DMS 273 (cell line): ENCODE results near the gene TEC.
A peak's percentile ranks its signal among the peaks of the same experiment; 100 is the strongest.
"Not testable (repeated sequence)": the region's sequence is repeated elsewhere in the genome, so short reads cannot be mapped to it uniquely, and the experiment has no call there.

Experiments
- DNase-seq: peaks from one replicate; lab custom pipeline; 2025; ENCODE audit not compliant: unreplicated experiment; lab: John Stamatoyannopoulos, UW

TEC gene

DNA sequence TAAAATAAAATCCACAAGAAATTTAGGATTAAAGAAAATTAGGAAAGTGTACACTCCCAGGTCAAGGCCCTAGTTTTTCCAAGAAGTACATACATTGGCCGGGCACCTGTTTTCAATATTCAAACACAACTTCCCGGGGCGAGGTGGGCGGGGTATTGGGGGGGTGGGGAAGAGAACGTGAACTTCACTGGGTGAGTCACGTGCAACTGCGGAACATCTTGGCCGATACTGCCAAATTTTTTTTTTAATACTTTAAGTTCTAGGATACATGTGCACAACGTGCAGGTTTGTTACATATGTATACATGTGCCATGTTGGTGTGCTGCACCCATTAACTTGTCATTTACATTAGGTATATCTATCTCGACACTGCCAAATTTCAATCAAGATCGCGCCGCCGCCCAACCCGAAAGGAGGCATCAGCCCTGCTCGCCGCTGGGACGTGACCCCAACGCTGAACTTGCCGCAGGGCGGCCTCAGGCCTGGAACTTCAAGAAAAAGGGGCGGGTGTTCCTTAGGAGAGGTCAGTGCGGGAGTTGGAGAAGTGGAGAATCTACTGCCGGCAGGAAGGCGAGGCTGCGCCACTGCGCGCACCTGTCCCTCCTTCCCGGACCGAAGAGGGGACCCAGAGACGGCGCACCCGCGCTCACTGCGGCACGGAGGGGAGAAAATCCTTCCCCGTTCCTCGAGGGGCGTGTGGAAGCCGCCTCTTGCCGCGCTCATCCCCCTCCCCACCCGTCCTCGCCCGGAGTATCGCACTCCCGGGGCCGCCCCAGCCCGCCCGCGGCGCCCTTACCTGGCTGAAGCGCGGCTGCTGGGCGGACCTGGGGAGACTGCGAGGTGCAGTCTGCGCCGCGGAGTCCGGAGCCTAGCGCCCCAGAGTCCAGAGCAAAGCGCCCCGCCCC, at the start of gene TEC:
TEC (minus strand) TSS at position 883 of the 905 bp plus-strand sequence. CDS start 41,224 bp downstream, outside the sequence.
- peak; percentile 67 for DNase-seq

- peak; percentile 61 for DNase-seq
Measured at GRCh38 chr4:48315728-48316630, 46.3 kb upstream of the TEC start.

DNA sequence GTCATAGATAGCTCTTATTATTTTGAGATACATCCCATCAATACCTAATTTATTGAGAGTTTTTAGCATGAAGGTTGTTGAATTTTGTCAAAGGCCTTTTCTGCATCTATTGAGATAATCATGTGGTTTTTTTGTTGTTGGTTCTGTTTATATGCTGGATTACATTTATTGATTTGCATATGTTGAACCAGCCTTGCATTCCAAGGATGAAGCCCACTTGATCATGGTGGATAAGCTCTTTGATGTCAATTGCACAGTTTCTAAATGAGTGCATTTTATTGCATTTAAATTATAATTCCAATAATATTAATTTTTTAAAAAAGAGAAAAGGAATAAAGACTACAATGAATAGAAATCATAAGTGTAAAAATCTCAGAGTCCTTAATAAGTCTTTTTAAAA, 45.1 kb upstream of the TEC start:
- not testable (repeated sequence) for DNase-seq

DNA sequence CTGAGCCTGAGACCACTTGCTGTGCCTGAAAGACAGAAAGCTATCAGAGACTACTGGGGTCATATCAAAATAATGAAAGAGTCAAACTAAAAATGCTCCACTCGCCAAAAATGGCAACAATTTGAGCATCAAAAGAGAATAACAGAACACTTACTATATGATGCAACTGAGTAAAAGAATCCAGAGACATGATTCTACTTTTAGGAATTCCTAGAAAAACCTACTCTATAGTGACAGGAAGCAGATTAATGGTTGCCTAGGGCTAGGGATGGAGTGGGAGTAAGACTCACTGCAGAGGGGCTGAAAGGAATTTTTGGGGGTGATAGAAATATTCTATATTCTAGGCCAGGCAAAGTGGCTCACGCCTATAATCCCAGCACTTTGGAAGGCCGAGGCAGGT, 42.3 kb upstream of the TEC start:
- DNase-seq, result no peak

DNA sequence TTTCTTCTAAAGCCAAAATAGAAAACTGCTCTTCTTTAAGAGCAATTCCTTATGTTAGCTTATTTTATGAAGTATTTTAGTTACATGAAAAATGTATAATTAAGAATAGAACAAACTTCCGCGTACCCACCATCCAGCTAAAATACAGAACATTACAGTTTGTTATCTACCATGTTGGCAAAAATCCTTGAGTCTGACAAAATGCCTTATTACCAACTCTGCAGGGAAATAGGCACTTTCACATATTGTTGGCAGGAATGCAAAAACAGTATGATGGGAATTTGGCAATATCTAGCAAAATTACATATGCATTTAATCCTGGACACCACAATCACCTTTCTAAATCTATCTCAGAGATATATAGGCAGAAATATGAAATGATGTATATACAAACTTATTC, 39.3 kb upstream of the TEC start:
- DNase-seq, result no peak

GRCh38 chr4:48307528-48307927, 37.9 kb upstream of the TEC start:
- DNase-seq, result no peak

DNA sequence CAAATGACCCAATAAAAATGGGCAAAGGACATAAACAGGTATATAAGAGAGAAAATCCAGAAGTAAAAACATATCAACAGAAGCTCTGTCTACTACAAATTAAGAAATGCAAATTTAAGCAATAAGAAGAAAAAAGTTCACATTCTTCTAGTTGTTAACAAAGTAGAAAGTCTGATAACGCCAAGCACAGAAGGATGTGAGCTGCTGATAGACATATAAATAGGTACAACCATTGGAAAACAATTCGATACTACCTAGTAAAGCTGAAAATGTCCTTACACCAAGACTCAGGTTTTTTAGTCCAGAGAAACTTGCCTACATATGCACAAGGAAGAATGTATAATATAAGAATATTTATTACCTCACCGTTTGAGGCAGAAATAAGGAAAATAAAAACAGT, 35.9 kb upstream of the TEC start:
- no peak for DNase-seq

DNA sequence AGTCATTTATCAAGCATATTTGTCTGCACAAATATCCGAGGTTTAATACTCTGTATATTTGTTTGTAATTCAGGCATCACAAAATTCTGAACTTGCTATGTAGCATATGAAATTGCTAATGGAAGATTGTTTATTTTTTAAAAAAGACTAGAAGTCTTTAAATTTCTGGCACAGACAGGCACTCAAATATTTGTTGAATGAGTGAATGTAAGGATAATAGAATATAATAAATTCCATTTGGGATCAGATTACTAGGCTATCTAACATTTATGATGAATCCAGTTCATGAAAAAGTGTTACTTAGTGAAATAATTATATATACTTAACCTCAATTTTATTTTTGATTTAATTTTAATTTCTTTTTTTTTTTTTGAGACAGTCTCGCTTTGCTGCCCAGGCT, 30.4 kb upstream of the TEC start:
- DNase-seq, result no peak

DNA sequence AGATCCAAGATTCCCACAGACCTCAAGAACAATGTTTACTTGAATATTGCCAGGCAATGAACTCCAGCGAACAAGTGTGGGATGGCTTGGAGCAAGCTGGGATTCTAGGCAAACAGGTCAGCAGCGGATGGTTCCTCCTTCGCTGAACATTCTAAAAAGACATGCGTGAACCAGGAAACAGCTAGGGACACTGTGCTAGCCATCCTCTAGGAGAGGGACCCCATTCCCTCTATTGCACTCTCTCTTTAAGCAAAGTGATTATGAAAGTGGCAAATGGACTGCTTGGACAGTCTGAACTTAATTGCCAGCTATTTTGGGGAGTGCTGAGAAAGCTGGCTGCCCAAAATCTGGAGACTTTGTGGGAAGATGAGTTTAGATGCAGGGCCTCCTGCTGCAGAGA, 29.9 kb upstream of the TEC start:
- no peak for DNase-seq

- DNase-seq, result no peak
Measured at GRCh38 chr4:48297256-48297846, 27.7 kb upstream of the TEC start.

- DNase-seq, result no peak
Measured at GRCh38 chr4:48296365-48296764, 26.7 kb upstream of the TEC start.

DNA sequence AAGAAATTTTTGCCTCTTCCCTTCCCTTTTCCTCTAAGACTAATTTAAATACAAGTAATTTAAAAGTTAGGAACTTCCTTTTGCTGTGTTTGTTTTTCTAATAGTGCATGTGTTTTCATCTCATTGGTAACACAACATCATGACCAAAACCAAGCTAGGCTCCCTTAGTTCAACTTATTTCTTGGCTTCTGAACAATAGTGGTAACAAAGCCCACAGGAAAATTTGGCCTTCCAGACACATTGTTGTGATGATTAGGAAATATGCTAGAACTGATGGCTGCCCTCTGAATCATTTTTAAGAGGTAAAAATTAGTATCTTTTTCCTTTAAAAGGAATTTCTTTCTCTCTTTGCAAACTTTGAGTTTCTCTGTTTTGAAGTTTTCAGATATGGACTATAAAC, 25.5 kb upstream of the TEC start:
- no peak for DNase-seq

GRCh38 chr4:48292218-48292790, 22.7 kb upstream of the TEC start:
- DNase-seq, result not testable (repeated sequence)

DNA sequence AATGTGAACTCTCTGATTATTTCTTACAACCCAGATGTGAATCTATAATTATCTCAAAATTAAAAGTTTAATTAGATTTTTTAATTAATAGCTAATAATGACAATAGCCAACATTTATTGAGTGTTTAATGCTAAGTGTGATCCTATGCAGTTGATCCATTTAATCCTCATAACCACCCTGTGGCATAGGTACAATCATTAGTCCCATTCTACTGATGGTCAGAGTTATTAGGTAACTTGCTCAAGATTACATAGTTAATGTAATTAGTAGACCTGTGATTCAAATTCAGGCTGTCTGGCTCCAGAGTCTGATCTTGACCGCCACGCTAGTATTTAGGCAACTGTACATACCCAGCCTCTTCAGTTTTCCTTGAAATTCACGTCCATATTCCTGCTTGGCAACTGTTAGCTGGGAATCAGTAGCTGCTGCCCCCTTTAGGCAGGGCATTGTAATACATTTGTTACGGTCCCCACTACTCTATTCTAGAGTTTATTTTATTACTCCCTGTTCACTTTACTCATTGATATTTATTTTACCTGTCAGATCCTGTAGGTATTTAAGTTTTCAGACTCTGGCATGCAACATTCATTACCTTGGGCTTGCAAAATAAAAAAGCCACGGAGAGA, 20.6 kb upstream of the TEC start:
- peak; percentile 44 for DNase-seq

DNA sequence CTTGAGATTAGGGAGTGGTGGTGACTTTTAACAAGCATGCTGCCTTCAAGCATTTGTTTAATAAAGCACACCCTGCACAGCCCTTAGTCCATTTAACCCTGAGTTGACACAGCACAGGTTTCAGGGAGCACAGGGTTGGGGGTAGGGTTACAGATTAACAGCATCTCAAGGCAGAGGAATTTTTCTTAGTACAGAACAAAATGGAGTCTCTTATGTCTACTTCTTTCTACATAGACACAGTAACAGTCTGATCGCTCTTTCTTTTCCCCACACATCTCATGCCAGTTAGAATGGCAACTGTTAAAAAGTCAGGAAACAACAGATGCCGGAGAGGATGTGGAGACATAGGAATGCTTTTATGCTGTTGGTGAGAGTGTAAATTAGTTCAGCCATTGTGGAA, 16.4 kb upstream of the TEC start:
- not testable (repeated sequence) for DNase-seq

DNA sequence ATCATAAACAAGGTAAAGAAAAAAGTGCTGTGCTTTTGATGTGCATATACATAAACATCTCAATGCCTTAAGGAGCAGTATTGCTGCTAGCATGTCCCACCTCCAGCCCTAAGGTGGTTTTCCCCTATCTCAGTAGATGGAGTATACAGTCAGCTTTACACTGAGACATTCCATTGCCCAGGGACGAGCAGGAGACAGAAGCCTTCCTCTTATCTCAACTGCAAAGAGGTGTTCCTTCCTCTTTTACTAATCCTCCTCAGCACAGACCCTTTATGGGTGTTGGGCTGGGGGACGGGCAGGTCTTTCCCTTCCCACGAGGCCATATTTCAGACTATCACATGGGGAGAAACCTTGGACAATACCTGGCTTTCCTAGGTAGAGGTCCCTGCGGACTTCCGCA, 16.0 kb upstream of the TEC start:
- not testable (repeated sequence) for DNase-seq

- DNase-seq, result no peak
Measured at GRCh38 chr4:48275686-48276085, 6.0 kb upstream of the TEC start.

DNA sequence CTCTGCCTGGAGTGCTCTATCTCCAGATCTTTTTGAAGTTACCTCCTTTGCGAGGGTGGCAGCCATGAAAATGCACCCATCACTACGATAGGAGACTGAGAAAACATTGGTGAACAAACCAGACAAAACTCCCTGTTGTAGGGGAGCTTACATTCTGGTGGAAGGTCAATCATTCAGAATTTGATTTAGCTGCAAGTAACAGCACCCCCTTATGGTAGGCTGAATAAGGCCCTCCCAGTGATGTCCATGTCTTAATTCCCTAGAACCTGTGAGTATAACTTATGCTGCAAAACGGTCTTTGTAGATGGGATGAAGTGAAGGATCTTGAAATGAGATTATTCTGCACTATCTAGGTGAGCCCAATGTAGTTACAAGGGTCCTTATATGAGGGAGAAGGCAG, 5.6 kb upstream of the TEC start:
- DNase-seq, result peak; percentile 26

DNA sequence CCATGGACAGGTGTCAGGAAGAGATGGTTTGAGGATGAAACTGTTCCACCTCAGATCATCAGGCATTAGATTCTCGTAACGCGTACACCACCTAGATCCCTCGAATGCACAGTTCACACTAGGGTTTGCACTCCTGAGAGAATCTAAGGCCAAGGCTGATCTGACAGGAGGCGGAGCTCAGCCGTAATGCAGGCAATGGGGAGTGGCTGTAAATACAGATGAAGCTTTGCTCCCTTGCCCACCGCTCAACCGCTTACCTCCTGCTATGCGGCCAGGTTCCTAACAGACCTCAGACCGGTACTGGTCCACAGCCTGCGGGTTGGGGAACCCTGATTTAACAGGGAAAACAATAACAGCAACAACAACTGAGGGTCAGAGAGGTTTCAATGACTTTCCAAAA, 2.0 kb upstream of the TEC start:
- DNase-seq, result no peak

DNA sequence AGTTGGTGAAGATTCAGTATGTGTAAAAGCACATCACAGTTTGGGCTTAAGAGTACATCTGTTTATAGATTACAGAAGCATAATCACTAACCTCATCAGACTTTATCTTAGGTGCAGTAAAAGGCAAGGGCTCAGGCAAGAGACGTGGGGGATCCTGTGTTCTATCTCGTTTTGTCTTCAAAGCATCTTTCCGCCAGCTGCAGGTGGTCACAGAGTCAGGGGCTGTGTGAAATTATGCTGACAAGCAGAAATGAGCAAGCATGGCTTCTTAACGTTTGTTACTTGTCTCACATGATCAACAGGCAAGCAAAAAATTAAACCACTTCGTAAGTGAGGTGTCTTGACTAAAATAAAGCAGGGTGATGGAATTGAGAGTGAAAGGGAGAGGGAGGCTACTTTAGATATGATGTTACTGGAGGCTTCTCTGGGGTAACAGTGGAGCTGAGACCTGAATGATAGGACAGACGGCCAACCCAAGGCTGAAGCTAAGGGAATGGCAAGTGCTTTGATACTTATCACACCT, 1.4 kb upstream of the TEC start:
- no peak for DNase-seq

DNA sequence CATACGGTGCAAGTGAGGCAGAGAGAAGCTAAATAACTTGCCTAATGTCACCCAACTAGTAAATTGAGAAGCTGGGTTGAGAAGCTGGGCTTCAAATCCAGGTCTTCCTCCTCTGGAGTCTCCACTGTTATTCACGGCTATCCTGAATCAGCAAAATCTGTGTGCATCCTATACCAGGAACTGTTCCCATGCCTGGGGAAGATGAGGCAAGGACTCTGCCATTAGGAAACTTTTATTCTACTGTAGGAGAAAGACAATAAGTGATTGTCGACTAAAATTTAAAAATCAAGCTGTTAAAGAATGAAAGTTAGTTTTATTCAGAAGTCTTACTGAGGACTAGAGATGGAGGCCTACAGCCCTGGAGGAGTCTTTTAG, 872 bp upstream of the TEC start:
- DNase-seq, result peak; percentile 22
